Endothelial cell of hepatic sinusoid (primary cell): ENCODE measurements around the gene CDK7.

ENCODE experiments used
- in situ Hi-C: cut with HindIII; loops from 2 replicates; pipeline ENCODE4 v1.10.0; 2017; ENCODE audit warnings: low sequenced_read_pairs

The CDK7 gene

GRCh38 chr5:69234457-69235268 lies at the start of gene CDK7:
TSS of gene CDK7 (plus strand) at chr5:69234886. CDS start at chr5:69234976, 90 bp downstream.
- in situ Hi-C loops, result no loop called here

GRCh38 chr5:69187342-69187741 lies 47.3 kb upstream of the CDK7 start:
- in situ Hi-C loops, result no loop called here

- in situ Hi-C loops, result no loop called here
Measured at GRCh38 chr5:69188811-69189161, 45.9 kb upstream of the CDK7 start.

- in situ Hi-C loops, result no loop called here
Measured at GRCh38 chr5:69189162-69190086, 45.3 kb upstream of the CDK7 start, which contains the start of gene CENPH. TSS of gene CENPH (plus strand) at chr5:69189583. CDS start at chr5:69189635, 52 bp downstream.

GRCh38 chr5:69202497-69202896 lies 32.2 kb upstream of the CDK7 start:
- in situ Hi-C loops, result no loop called here

GRCh38 chr5:69206528-69207190 lies 28.0 kb upstream of the CDK7 start:
- in situ Hi-C loops, result no loop called here

GRCh38 chr5:69209602-69210001 lies 25.1 kb upstream of the CDK7 start:
- in situ Hi-C loops, result no loop called here

GRCh38 chr5:69211200-69211599 lies 23.5 kb upstream of the CDK7 start:
- in situ Hi-C loops, result no loop called here

GRCh38 chr5:69212022-69212421 lies 22.7 kb upstream of the CDK7 start:
- in situ Hi-C loops, result no loop called here

- in situ Hi-C loops, result no loop called here
Measured at GRCh38 chr5:69213513-69214215, 21.0 kb upstream of the CDK7 start.

- in situ Hi-C loops, result no loop called here
Measured at GRCh38 chr5:69217151-69217511, 17.6 kb upstream of the CDK7 start.

- in situ Hi-C loops, result no loop called here
Measured at GRCh38 chr5:69217548-69218526, 16.8 kb upstream of the CDK7 start.

GRCh38 chr5:69219939-69220338 lies 14.7 kb upstream of the CDK7 start:
- in situ Hi-C loops, result loop anchor here (10.0 kb wide), 1 partner anchor 75 kb away; no protein-coding TSS in a partner anchor

GRCh38 chr5:69220371-69220770 lies 14.3 kb upstream of the CDK7 start:
- in situ Hi-C loops, result loop anchor here (10.0 kb wide), 1 partner anchor 74 kb away; no protein-coding TSS in a partner anchor

GRCh38 chr5:69220833-69221232 lies 13.9 kb upstream of the CDK7 start:
- in situ Hi-C loops, result loop anchor here (10.0 kb wide), 1 partner anchor 74 kb away; no protein-coding TSS in a partner anchor

GRCh38 chr5:69224520-69224919 lies 10.2 kb upstream of the CDK7 start:
- in situ Hi-C loops, result loop anchor here (10.0 kb wide), 1 partner anchor 70 kb away; no protein-coding TSS in a partner anchor

- in situ Hi-C loops, result loop anchor here (10.0 kb wide), 1 partner anchor 69 kb away; no protein-coding TSS in a partner anchor
Measured at GRCh38 chr5:69225860-69226259, 8.8 kb upstream of the CDK7 start.

GRCh38 chr5:69230181-69230580 lies 4.5 kb upstream of the CDK7 start:
- in situ Hi-C loops, result no loop called here

GRCh38 chr5:69231281-69231680 lies 3.4 kb upstream of the CDK7 start:
- in situ Hi-C loops, result no loop called here
